ENCODE measurements around the gene GOLGA8K.
"Not testable (repeated sequence)": the region's sequence is repeated elsewhere in the genome, so short reads cannot be mapped to it uniquely, and the experiment has no call there.

Gene GOLGA8K

GRCh38 chr15:32403192-32403591, at the start of gene GOLGA8K:
Gene GOLGA8K, minus strand, starts transcription at chr15:32403292. Its CDS starts 98 bp downstream, at chr15:32403194.
- not testable (repeated sequence) for DNase-seq

DNA sequence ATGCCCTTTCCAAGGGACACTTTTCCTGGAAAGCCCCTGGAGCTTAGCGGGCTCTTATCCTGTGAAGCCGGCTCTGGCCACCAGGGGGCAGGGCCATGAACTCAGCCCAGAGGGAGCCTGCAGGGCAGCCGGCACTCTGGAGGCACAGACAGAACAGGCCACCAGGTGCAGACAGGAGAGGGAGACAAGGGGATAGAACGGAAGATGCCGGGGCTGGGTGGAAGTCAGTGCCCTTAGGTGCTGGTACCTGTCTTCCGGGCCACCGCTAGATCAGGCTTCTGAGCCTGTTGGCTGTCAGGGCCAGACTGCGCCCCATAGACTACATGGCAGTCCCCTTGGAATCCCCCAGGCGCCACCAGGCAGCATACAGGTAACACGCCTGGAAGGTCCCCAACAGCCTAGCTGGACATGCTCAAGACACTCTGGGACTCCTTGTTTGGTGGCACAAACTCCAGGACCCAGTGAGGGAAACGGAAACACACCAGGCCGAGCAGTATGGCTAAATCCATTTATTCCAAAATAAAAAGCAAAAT, 37.4 kb upstream of the GOLGA8K start:
- not testable (repeated sequence) for DNase-seq

- DNase-seq: not testable (repeated sequence)
These were observed 31.2 kb upstream of the GOLGA8K start for GRCh38 chr15:32434102-32434963.

- DNase-seq: not testable (repeated sequence)
These were observed 24.5 kb upstream of the GOLGA8K start for GRCh38 chr15:32427635-32428034.

GRCh38 chr15:32426511-32426910, 23.4 kb upstream of the GOLGA8K start:
- DNase-seq: not testable (repeated sequence)

- not testable (repeated sequence) for DNase-seq
These were observed 4.8 kb upstream of the GOLGA8K start for GRCh38 chr15:32407903-32408302.

GRCh38 chr15:32396522-32396921, 6.6 kb downstream of the GOLGA8K start:
- not testable (repeated sequence) for DNase-seq

DNA sequence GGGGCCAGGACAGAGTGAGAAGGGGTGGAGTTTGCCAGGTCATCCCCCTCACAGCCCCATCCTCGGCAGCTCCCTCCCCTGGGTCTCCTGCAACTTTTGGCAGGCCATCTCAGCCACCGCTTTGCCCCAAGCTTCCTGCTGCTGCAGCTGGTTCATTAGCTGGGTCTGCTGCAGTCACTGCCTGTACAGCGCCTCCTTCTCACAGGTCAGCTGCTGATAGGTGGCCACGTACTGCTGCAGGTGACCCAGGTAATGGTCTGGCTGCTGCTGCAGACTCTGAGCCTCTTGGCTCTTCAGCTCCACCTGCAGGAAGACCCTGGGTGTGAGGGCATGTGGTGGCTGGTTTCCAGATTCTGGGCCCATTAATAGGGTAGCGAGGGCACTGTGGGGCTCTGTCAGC, 8.3 kb downstream of the GOLGA8K start:
- not testable (repeated sequence) for DNase-seq

- not testable (repeated sequence) for DNase-seq
These were observed 14.9 kb downstream of the GOLGA8K start for GRCh38 chr15:32388050-32388648.

- DNase-seq: not testable (repeated sequence)
These were observed 17.1 kb downstream of the GOLGA8K start for GRCh38 chr15:32385823-32386495.

GRCh38 chr15:32374185-32374584, 28.9 kb downstream of the GOLGA8K start:
- not testable (repeated sequence) for DNase-seq

DNA sequence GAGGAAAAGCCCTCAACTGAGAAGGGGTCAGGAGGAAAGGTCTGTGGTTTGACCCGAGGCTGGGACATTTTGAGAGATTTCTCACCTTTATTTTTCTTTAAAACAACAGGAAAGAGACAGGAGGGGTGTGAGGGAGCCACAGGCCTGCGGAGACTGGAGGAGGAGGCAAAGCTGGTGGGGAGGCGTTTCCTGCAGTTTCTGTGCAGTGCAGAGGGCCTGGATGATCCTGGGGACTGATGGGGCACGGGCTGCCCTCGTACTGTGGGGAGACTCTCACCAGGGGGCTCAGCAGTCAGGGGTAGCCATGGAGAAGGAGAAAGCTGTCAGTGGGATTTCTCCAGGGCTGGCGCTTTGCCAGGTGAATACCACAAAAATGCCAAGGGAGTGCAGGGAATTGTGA, 29.4 kb downstream of the GOLGA8K start:
- not testable (repeated sequence) for DNase-seq

DNA sequence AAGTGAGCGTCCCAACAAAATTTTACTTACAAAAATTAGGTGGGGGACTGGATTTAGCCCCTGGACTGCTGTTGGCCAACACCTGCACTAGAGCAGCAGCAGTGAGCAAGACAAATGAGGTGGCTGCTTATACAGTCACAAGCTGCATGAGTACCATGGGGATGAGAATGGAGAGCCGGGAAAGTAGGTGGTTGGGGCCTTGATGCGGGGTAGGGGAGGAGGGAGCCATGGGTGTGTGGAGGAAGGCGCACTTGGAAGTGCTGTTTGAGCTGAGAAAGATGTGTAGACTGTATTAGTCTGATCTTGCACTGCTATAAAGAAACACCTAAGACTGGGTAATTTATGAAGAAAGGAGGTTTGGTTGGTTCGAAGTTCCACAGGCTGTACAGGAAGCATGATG, 31.0 kb downstream of the GOLGA8K start:
- DNase-seq: not testable (repeated sequence)

DNA sequence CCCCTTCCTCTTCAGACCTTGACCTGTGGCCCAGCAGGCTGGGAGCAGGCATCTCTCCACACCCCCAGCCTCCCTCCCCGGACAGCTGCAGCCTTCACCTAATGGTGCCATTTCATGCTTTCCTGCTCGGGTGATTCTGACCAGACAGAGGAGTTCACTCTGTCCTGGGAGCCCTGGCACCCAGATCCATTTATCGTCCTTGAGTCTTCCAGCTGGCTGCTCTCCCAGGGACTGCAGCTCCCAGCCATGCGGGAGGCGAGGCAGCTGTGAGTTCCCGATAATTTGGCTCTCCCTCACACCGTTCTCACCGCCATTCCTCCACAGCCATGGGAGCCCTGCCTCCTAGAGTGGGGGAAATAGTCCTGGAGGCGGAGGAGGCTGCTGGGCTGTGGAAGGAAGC, 32.6 kb downstream of the GOLGA8K start:
- DNase-seq: not testable (repeated sequence)

DNA sequence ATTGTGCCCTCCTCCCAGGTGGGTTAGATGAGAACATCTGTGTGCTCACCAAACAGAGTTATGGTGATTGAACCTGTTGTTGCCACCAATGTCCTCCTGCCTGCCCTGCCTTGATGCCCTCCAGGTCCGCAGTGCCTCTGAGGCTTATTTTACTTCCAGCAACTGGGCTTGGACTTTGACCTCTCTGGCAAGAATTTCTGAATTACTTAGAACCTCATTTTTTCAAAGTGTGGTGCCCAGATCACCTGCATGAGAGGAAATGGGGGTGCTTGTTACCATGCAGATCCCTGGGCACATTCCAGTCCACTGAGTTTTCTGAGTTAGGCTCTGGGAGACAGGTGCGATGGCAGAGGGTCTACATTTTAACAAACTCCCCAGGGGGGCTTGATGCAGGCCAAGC, 33.0 kb downstream of the GOLGA8K start:
- DNase-seq: not testable (repeated sequence)

DNA sequence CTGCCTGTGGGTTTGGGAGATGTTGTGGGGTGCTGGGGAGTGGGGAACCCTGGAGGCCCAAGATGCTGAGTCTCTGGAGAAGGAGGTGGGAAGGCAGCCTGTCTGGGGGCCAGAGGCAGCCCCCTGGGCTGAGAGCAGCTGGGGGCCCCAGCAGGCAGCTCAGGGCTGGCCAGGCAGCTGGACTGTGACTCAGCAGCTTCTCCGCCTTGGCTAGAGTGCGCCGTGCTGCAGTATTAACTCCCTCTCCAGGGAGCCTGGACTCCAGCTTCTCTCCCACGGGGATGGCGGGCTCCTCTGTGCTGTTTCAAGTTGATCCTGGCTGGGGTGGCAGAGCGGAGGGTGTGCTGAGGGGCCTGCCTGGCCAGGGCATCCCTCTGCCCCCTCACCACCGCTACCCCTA, 36.6 kb downstream of the GOLGA8K start:
- DNase-seq: not testable (repeated sequence)

- DNase-seq: not testable (repeated sequence)
These were observed 37.1 kb downstream of the GOLGA8K start for GRCh38 chr15:32365955-32366354.

GRCh38 chr15:32364944-32365343, 38.1 kb downstream of the GOLGA8K start:
- not testable (repeated sequence) for DNase-seq

DNA sequence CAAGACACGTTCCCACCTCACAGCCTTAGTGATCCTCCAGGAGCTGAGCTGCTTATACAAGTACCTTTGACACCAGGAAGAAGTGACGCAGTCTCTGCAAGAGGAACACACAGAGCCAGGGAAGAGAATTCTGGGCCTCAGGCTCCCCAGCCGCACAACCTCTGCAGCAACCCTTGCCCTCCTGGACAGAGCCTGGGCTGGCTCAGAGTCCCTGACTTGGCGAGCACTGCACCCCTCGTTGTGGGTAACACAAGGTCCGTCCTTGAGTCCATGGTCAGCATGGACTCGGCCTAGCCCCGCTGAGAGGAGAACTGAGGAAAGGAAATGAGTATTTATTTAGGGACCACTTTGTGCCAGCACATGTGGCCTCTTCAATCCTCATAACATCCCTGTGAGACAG, 39.6 kb downstream of the GOLGA8K start:
- DNase-seq: not testable (repeated sequence)

DNA sequence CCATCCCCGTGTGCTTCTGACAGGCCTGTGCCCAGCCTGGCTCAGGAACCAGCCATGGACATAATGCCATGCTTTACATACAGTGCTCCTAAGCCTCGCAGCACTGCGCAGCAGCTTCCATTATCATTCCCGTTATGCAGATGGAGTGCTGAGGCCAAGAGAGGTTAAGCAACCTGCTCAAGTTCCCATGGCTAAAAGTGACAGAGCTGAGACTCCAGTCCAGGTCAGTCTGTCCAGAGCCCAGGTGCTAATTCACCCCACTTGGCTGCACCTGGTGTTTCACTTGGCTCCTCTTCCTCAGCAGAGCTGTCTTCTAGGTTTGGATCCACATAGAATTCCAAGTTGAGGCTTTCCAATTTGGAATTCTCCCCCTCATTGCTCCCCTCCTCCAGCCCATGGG, 41.4 kb downstream of the GOLGA8K start:
- DNase-seq: not testable (repeated sequence)

DNA sequence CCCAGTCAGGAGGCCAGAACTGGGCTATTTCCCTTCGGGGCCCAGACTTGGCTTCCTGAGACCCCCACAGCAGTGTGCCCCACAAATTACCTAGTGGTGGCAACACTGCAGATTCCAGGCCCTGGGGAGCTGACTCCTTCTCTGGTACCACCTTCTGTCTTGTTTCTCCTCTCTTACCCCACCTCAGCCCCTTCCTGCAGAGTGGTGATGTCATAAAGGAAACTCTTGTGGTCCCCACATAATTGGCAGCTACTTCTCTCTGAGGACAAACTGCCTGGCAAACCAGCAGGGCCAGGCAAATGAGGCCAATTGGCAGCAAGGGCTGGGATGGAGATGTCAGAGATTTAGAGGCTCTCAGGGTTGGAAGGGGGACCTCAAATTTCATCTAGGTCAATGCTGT, 44.6 kb downstream of the GOLGA8K start:
- not testable (repeated sequence) for DNase-seq

GRCh38 chr15:32356909-32357308, 46.2 kb downstream of the GOLGA8K start:
- not testable (repeated sequence) for DNase-seq

GRCh38 chr15:32352748-32353147, 50.3 kb downstream of the GOLGA8K start:
- DNase-seq: not testable (repeated sequence)
